Endothelial cell (in vitro differentiated cells): ENCODE data around the gene GLT8D1. TPM values are rescaled to one million over a fixed set of nuclear protein-coding genes. Genes with fewer than 3 reads are reported as not detected.

Experiments
- DNase-seq: peaks from one replicate; pipeline ENCODE4 v3.0.0; 2021; ENCODE audit warnings: low spot score
- H3K27ac Mint-ChIP-seq: one replicate; pipeline ENCODE4 v1.8.0; 2021; ENCODE audit warnings: mixed read lengths, inconsistent platforms; ENCODE audit not compliant: unreplicated experiment
- H3K27me3 Mint-ChIP-seq: one replicate; pipeline ENCODE4 v1.8.0; 2021; ENCODE audit warnings: mild to moderate bottlenecking, moderate library complexity, mixed read lengths, inconsistent platforms; ENCODE audit not compliant: unreplicated experiment
- H3K36me3 Mint-ChIP-seq: one replicate; pipeline ENCODE4 v1.8.0; 2021; ENCODE audit warnings: mild to moderate bottlenecking, low read depth, mixed read lengths, inconsistent platforms; ENCODE audit not compliant: unreplicated experiment
- H3K4me1 Mint-ChIP-seq: one replicate; pipeline ENCODE4 v1.8.0; 2021; ENCODE audit warnings: mild to moderate bottlenecking, mixed read lengths, inconsistent platforms; ENCODE audit not compliant: unreplicated experiment
- H3K4me3 Mint-ChIP-seq: one replicate; pipeline ENCODE4 v1.8.0; 2021; ENCODE audit warnings: mild to moderate bottlenecking, mixed read lengths, inconsistent platforms; ENCODE audit not compliant: unreplicated experiment
- H3K9me3 Mint-ChIP-seq: one replicate; pipeline ENCODE4 v1.8.0; 2021; ENCODE audit warnings: mixed read lengths, inconsistent platforms; ENCODE audit not compliant: unreplicated experiment
- CTCF ChIP-seq: fragments of 200-600 bp; sonication (generic); IDR thresholded peaks from one replicate; pipeline ENCODE4 v1.5.0; 2021; ENCODE audit warnings: antibody characterized with exemption; ENCODE audit not compliant: unreplicated experiment
- total RNA-seq: library from RNA; stranded (reverse); fragmentation: NEBNext Ultra II Directional; extraction: Animal tissue kit (Norgen Biotek cat#: 25700); gene quantifications from one replicate; pipeline ENCODE4 v1.2.1, GENCODE V29; 2021; ENCODE audit not compliant: unreplicated experiment

GLT8D1 gene
- total RNA-seq, 1 donor from 2014 or later, result 54.7 TPM

GRCh38 chr3:52743152-52743551 lies 37.6 kb upstream of the GLT8D1 start:
- H3K4me1 Mint-ChIP-seq, result no peaks in the 10 kb centered on the region
- H3K9me3 Mint-ChIP-seq, result no peaks in the 10 kb centered on the region
- H3K27me3 Mint-ChIP-seq, result no peaks in the 10 kb centered on the region
- no peak overlapping the region for H3K27ac Mint-ChIP-seq
- peaks cover 45% of the 10 kb centered on the region for H3K36me3 Mint-ChIP-seq
- no peak overlapping the region for H3K4me3 Mint-ChIP-seq
- no peak for TF ChIP-seq CTCF
- no peak for DNase-seq

GRCh38 chr3:52742418-52743041 lies 36.9 kb upstream of the GLT8D1 start:
- no peaks in the 10 kb centered on the region for H3K4me1 Mint-ChIP-seq
- no peaks in the 10 kb centered on the region for H3K9me3 Mint-ChIP-seq
- TF ChIP-seq CTCF, result peak; percentile 42
- H3K36me3 Mint-ChIP-seq, result peaks cover 45% of the 10 kb centered on the region
- DNase-seq, result no peak
- H3K27me3 Mint-ChIP-seq, result no peaks in the 10 kb centered on the region
- H3K27ac Mint-ChIP-seq, result no peak overlapping the region
- H3K4me3 Mint-ChIP-seq, result no peak overlapping the region

- H3K27ac Mint-ChIP-seq, result no peak overlapping the region
- no peaks in the 10 kb centered on the region for H3K4me1 Mint-ChIP-seq
- no peak overlapping the region for H3K4me3 Mint-ChIP-seq
- no peaks in the 10 kb centered on the region for H3K9me3 Mint-ChIP-seq
- TF ChIP-seq CTCF, result no peak
- no peaks in the 10 kb centered on the region for H3K27me3 Mint-ChIP-seq
- peaks cover 42% of the 10 kb centered on the region for H3K36me3 Mint-ChIP-seq
- DNase-seq, result no peak
Measured at GRCh38 chr3:52739730-52740129, 34.1 kb upstream of the GLT8D1 start.

- H3K27ac Mint-ChIP-seq, result no peak overlapping the region
- H3K27me3 Mint-ChIP-seq, result no peaks in the 10 kb centered on the region
- H3K9me3 Mint-ChIP-seq, result no peaks in the 10 kb centered on the region
- H3K4me3 Mint-ChIP-seq, result peak overlapping the region; percentile 60
- peaks cover 61% of the 10 kb centered on the region for H3K36me3 Mint-ChIP-seq
- DNase-seq, result no peak
- H3K4me1 Mint-ChIP-seq, result no peaks in the 10 kb centered on the region
- TF ChIP-seq CTCF, result no peak
Measured at GRCh38 chr3:52733256-52733891, 27.8 kb upstream of the GLT8D1 start.

GRCh38 chr3:52731590-52731989 lies 26.0 kb upstream of the GLT8D1 start:
- no peak for DNase-seq
- no peaks in the 10 kb centered on the region for H3K9me3 Mint-ChIP-seq
- no peaks in the 10 kb centered on the region for H3K4me1 Mint-ChIP-seq
- no peaks in the 10 kb centered on the region for H3K27me3 Mint-ChIP-seq
- peaks cover 65% of the 10 kb centered on the region for H3K36me3 Mint-ChIP-seq
- no peak for TF ChIP-seq CTCF
- H3K27ac Mint-ChIP-seq, result no peak overlapping the region
- peak overlapping the region; percentile 9 for H3K4me3 Mint-ChIP-seq
